Activated T-cell treated with anti-CD3 and anti-CD28 coated beads, Interleukin-2, amount 50 U/mL, for 1 hour (primary cell): Measurements from ENCODE around the gene ATG14.
"Not testable (repeated sequence)": the region's sequence is repeated elsewhere in the genome, so short reads cannot be mapped to it uniquely, and the experiment has no call there.

Experiments
- DNase-seq: peaks from one replicate; pipeline ENCODE4 v3.0.0-alpha.2; 2020

The ATG14 gene

GRCh38 chr14:55350461-55350860 is 61.2 kb downstream of the ATG14 start:
- DNase-seq, result no peak

DNA sequence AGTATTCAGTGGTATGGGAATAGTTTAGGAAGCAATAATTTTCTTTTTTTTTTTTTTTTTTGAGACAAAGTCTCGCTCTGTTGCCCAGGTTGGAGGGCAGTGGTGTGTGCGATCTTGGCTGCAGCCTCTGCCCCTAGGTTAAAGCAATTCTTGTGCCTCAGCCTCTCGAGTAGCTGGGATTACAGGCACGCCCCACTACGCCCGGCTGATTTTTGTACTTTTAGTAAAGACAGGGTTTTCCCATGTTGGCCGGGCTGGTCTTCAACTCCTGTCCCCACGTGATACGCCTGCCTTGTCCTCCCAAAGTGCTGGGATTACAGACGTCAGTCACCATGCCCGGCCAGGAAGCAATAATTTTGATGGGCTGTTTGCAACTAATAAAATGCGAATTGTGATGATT is 62.1 kb downstream of the ATG14 start:
- no peak for DNase-seq

GRCh38 chr14:55348766-55349453 is 62.7 kb downstream of the ATG14 start:
- DNase-seq, result no peak

DNA sequence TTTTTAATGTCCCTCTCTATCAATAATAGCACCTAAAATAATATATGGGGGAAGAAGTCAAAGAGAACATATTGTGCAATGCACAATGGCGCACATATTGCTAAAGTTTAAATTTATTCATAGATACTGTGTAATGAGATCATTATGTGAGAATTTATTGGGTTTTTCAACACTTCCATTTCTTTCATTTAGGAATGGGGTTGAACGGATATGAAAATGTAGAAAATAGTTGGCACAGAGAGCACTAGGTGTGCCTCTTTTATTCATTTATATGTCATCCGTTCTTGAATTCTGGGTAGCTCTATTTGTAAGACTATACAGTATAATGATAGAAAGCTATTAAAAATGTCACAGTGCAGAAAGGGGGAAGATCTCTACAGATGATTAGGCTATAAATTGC is 63.9 kb downstream of the ATG14 start:
- DNase-seq, result no peak

GRCh38 chr14:55347040-55347439 is 64.6 kb downstream of the ATG14 start:
- no peak for DNase-seq

GRCh38 chr14:55344582-55345163 is 67.0 kb downstream of the ATG14 start:
- DNase-seq, result not testable (repeated sequence)

DNA sequence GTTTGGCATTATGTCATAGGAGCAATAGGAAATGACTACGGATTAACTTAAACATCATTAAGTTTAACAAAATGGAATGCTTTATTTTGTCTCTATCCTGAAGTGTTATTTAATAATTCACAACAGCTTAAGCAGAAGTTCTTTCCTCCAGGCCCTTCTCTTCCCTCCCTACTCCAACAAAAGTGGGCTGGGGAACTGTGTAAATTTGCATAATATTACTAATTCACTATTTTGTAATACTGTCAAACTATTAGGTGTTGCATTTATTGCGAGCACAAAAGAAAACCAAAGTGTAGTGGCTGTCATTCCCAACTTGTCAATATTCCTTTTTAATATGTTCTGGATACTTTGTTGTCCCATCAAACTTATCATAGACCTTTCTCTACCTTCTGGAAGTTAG is 69.8 kb downstream of the ATG14 start:
- DNase-seq, result no peak

GRCh38 chr14:55340482-55340881 is 71.1 kb downstream of the ATG14 start:
- DNase-seq, result no peak

- DNase-seq, result no peak
Measured at GRCh38 chr14:55339770-55340169, 71.9 kb downstream of the ATG14 start.

GRCh38 chr14:55336691-55337090 is 74.9 kb downstream of the ATG14 start:
- DNase-seq, result no peak

- no peak for DNase-seq
Measured at GRCh38 chr14:55336162-55336561, 75.5 kb downstream of the ATG14 start.

- no peak for DNase-seq
Measured at GRCh38 chr14:55333711-55334485, 77.7 kb downstream of the ATG14 start.

- DNase-seq, result no peak
Measured at GRCh38 chr14:55332654-55333570, 78.7 kb downstream of the ATG14 start.

DNA sequence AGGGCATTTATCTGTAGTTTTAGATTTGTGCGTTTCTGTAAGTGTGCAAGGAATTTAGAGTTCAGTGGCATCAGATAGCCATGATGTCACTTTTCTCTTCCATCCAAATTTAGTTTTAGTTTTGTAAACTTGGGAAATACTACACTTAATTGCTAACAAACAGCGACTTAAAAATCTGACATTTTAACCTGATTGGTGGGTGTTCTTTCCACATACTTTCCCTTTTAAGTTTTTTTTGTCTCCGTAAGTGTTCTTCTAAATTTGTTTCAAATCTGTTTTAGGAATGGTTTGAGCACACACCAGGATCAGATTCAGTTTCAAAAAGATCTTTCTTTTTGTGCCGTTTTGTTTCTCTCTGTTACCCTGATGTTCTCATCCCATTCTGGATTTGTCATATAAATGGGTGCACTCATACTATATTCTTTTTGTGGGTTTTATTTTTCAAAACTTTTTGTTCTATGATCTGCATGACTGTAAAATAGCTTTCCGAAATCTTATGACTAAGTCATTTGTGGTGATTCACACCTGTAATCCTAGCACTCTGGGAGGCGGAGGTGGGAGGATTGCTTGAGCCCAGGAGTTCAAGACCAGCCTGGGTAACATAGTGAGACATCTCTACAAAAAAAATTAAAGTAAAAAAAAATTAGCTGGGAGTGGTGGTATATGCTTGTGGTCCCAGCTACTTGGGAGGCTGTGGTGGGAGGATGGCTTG is 81.5 kb downstream of the ATG14 start:
- DNase-seq, result no peak

DNA sequence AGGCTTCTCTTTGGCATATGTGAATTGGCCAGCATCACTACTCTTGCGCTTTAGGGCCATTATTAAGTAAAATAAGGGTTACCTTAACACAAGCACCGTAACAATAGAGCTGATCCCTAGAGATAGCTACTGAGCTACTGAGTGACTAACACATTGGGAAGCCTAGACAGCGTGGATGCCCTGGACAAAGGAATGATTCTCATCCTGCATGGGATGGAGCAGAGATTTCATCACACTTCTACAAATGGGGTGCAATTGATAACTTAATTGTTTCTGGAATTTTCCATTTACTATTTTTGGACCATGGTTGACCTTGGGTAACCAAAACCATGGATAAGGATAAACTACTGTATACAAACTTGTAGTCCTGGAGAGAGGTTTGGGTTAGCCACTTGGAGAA is 83.3 kb downstream of the ATG14 start:
- DNase-seq, result no peak

DNA sequence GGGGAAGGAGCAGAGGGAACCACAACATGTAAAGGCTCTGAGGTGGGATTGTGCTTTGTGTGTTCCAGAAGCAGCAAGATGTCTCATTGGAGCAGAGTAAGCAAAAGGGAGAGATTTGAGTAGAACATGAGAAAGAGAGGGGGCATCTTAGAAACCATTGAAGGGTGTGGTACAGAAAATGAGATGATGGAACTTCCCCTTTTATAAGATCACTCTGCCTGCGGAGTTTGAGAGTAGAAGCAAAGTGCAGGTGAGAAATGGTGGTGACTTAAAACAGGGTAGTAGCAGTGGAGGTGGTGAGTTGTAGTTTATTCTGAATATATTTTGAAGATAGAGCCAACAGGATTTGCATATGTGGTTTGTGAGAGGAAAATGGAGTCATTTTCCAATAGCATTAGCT is 84.5 kb downstream of the ATG14 start:
- DNase-seq, result no peak

GRCh38 chr14:55324812-55325211 is 86.8 kb downstream of the ATG14 start:
- no peak for DNase-seq

DNA sequence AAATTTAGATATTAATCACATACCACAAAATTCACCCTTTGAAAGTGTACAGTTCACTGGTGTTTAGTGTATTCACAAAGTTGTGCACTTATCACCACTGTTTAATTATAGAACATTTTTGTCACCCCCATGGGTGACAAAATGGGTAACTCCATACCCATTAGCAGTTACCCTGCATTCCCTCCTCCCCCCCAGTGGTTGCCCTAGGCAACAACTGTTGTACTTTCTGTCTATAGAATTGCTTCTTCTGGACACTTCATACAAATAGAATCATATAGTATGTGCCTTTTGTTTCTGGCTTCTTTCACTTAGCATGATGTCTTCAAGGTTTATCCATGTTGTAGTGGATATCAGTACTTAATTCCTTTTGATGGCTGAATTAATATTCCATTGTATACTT is 87.7 kb downstream of the ATG14 start:
- DNase-seq, result no peak

DNA sequence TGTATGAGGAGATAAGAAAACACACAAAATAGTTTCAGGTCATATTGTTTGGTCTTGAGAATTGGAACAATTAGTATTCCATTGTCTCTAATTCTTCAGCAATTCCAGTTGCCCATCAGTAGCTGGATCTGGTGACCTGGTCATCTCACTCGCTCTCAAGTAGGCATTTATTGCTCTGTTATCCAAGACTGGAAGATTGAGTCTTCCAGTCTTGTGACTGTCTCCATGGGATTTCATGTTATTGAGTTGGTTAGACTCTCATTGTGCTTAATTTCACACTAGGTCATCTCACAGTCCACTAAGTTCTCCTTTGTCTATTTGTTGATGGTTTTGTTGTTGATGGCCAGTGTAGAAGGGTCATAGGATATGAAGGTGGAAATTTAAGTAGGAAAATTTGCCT is 92.9 kb downstream of the ATG14 start:
- no peak for DNase-seq

DNA sequence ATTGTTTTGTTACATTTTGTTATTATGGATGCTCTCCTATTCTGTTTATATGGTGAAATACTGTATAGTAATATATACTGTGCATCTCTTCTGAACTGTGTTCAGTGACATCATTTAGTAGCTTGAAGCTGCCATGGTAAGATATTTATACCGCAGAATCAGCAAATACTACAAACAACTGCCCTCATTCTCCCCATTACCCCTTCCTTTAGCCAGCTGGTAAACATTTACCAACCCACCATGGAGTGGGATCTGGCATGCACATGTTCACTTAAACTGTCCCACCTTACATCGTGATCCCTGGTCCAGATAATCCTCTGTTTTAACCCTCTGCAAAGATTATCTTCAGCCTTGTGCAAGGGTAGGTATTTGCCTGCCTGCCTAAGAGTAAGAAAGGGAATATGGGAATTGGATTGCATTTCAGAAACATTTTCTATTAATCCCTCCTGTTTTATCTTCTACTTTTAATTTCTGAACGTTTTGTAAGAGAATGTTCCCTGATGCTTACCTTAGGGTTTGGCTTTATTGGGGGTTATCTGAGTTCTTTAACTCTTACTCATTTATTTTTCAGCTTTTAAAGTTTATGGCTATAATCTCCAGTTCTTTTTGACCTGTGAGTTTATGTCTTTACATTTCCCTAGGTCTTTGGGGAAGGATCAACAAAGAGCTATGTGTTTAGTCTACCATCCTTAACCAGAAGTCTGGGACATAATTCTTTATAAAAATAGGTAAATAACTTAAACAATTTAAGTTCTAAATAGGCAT is 93.9 kb downstream of the ATG14 start:
- DNase-seq, result no peak

- DNase-seq, result no peak
Measured at GRCh38 chr14:55316564-55316963, 95.1 kb downstream of the ATG14 start.
